NCI-H1694 (cell line): Measurements from ENCODE around the gene EXOC4.
"Not testable (repeated sequence)": the region's sequence is repeated elsewhere in the genome, so short reads cannot be mapped to it uniquely, and the experiment has no call there.

ENCODE experiments used
- DNase-seq: peaks from one replicate; lab custom pipeline; 2025; lab: John Stamatoyannopoulos, UW

Gene EXOC4

GRCh38 chr7:134041477-134041876, 788.6 kb downstream of the EXOC4 start:
- DNase-seq: no peak

- DNase-seq: no peak
These were observed 789.4 kb downstream of the EXOC4 start for GRCh38 chr7:134042307-134042706.

DNA sequence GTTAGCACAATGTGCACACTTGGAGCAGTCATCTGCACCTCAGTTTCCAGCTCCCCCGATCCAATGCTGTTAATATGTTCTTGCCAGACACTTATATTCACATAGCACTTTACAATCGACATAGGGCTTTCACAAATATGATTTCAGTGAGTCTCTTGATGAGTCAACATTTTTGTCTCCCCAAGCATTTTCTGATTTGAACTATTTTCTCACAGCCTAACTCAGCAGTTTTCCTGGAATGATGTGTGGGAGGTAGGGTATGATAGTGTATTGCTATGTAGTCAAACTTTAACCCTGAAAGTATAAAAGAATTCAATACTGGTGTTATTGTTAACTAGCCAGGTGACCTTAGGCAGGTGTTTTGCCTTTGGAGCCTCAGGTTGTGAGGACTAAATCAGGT, 791.8 kb downstream of the EXOC4 start:
- no peak for DNase-seq

DNA sequence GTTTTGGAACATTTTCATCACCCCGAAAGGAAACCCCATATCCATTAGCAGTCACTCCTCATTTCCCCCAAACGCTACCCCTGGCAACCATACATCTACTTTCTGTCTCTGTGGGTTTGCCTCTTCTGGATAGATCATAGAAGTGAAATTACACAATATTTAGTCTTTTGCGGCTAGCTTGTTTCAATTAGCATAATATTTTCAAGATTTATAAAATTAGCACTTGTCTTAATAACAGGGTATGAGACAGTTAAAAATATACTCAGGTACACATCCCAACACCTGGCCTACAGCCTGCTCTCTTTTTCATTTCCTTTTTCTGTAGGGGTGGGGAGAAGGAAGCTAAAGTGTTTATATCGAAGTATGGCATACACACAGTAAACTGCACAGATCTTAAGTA, 792.8 kb downstream of the EXOC4 start:
- no peak for DNase-seq

GRCh38 chr7:134046594-134047128, 793.8 kb downstream of the EXOC4 start:
- no peak for DNase-seq

- DNase-seq: no peak
These were observed 794.8 kb downstream of the EXOC4 start for GRCh38 chr7:134047675-134048074.

- no peak for DNase-seq
These were observed 795.3 kb downstream of the EXOC4 start for GRCh38 chr7:134048166-134048565.

DNA sequence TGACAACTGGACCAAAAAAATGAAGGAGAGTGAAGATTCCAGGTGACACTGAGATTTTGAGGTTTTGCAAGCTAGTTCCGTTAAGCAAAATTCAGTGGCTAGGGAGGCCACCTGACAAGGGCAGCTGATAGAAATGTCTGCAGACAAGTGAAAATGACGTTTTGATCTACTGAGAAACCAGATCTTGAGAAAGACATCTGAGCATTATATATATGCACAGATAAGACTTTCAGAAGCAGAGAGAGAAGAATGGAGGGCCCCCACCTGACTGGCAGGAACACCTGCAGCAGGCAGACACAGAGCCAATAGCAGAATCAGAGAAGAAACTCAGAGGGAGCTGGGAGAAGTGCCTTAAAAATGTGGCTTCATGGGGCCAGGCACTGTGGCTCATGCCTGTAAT, 798.1 kb downstream of the EXOC4 start:
- no peak for DNase-seq

DNA sequence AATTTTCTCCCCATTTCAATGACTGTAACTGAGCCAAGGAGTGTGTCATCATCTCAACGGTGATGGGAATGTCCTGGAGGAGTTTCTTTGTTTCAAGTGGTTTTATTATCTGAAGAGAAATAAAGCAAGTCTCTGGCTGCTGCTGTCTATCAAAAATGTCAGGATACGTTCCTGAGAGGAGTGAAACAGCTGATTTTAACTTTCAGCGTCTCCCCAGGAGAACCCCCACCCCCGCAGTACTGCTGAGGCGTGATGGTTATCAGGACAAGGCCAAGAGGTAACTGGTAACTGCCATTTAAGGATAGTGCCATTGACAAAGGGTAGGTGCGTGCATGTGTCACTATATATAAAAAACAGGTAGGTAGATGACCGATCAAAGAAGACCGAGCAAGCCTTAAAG, 803.9 kb downstream of the EXOC4 start:
- no peak for DNase-seq

DNA sequence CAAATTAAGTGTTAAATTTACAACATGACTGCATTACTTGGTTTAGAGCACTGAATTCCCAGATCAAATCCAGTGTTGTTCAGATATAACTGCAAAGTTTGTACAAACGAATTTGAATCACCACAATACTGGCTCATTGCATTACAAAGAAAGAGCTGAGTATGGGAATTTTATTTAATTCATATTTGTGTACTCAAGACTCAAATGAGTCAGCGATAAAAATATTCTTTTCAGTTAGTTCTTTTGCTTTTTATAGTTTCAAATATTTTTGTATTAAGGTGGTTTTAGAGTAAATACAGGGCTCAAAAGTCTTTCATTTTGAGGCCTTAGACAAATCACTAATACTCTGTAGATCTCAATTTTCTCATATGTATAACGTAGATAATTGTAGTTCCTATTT, 805.6 kb downstream of the EXOC4 start:
- DNase-seq: no peak

DNA sequence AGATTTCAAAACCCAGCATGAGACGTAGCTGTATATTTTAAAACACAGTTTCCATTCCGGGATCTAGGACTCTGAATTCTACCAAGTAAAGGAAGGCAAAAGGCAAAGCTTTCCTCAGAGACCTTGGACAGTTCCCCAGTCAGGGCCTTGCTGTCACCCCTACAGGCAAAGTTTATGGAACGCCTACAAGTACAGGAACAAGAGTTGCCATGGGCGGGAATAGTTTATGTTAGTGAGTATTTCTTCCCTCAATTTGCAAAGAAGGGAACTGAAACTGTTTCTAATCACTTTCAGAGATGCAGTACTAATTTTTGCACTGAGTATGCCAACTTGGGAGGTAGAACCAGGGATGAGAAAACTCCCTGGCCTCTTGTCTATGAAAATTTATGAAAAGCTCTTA, 806.1 kb downstream of the EXOC4 start:
- no peak for DNase-seq

DNA sequence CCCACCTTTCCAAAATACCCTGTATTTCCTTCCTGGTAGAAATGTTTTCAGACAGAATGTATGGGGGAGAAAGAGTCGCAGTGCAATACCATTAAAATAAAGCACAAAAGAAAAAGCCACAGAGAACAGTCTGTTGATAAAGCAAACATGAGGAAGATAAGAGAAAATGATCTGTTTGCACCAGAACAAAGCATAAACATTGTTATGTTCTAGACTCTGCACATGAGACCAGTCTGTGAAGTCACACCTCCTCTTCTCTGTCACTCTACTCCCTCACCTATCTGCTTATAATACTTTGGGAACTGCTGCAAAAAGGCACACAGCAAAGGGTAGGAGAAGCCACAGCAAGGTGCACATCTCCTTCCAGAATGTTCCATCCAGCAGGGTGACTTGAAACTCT, 807.0 kb downstream of the EXOC4 start:
- no peak for DNase-seq

DNA sequence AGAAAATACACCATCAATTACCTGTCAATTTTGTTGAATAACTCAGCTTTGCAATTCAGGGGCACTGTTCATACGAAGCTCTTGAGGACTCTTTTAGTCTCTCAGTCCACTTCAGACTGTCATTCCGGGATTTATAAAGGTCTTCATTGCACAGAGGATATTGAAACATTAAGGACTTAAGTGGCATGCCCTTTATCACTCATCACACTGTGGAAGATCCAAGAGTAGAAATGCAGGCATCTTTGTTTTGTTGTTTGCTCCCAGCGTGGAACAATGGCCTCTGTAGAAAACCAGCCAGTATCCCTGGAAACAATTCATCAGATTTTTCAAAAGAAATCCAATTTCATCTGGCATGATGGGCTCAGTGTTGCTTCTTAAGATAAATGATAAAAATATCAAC, 808.0 kb downstream of the EXOC4 start:
- no peak for DNase-seq

GRCh38 chr7:134062460-134062859, 809.6 kb downstream of the EXOC4 start:
- DNase-seq: no peak

GRCh38 chr7:134065415-134065814, 812.5 kb downstream of the EXOC4 start:
- no peak for DNase-seq

DNA sequence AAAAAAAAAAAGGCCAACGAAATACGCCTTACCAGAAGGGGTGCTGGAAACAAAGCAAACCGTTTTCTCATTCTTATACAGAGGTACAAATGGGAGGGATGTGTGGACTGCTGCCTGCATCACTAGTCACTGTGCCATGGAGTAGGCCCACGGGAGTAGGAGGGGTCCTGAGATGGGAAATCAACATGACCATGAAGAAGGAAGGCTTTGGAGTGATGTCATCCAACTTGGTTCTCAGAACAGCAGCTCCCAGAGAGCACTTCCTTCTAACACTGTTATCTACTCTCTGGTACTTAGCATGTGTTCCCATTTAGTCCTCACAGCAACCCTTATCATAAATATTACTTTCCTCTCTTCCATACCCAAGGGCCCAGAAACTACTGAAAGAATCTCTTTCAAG, 814.3 kb downstream of the EXOC4 start:
- DNase-seq: no peak

- no peak for DNase-seq
These were observed 815.8 kb downstream of the EXOC4 start for GRCh38 chr7:134068670-134069069.

GRCh38 chr7:134069187-134069586, 816.3 kb downstream of the EXOC4 start:
- DNase-seq: no peak

- DNase-seq: no peak
These were observed 817.8 kb downstream of the EXOC4 start for GRCh38 chr7:134070673-134071072.

GRCh38 chr7:134071355-134072331, 818.8 kb downstream of the EXOC4 start:
- DNase-seq: no peak

- no peak for DNase-seq
These were observed 820.4 kb downstream of the EXOC4 start for GRCh38 chr7:134073276-134073675.

DNA sequence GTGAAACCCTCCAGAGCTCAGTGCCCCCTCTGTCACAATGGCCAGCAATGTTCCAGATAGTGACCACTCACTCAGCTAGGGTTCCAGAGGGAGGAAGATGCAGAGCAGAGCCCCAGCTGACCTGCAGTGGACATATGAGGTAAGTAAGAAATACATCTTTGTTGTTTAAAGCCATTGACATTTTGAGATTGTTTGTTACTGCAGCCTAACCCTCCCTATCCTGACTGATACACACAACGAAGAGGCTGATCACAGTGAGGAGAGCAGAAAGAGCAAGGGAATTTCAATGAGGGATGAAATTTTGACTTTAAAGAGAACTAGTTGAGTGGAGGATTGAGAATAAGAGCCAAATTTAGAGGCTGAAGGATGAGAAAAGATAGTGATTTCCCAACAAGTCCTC, 822.9 kb downstream of the EXOC4 start:
- DNase-seq: no peak

- not testable (repeated sequence) for DNase-seq
These were observed 824.7 kb downstream of the EXOC4 start for GRCh38 chr7:134077560-134077959.

DNA sequence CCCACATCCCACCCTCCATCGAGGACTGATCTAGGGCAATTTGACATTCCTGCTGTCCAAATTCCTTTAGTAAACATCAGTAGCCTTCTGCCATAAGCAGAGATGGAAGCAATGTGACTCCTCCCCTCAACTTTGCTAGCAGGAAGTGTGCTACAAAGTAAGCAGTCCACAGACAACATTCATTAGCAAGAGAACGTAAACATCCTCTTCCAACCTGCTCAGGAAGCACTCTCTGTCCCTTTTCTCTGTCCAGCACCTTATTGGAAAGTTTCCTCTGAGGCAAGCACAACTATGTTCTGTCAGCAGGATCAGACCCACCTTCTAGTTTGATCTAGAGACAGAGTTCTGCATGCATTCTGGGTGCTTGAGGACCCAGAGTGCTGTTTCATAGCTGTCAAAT, 826.1 kb downstream of the EXOC4 start:
- DNase-seq: no peak
